HG03196 (cell line): Measurements from ENCODE around the gene ZDHHC17.
A peak's percentile ranks its signal among the peaks of the same experiment; 100 is the strongest.
"Not testable (repeated sequence)": the region's sequence is repeated elsewhere in the genome, so short reads cannot be mapped to it uniquely, and the experiment has no call there.

ENCODE experiments used
- ATAC-seq: cut with Tn5 transposase; IDR thresholded peaks from one replicate; pipeline ENCODE4 v1.9.1; 2021; ENCODE audit not compliant: unreplicated experiment

Gene ZDHHC17

GRCh38 chr12:76765598-76765997, 1.7 kb downstream of the ZDHHC17 start:
- ATAC-seq = no peak

- ATAC-seq = no peak
Observed at GRCh38 chr12:76766161-76766560, 2.2 kb downstream of the ZDHHC17 start.

- ATAC-seq = no peak
Observed at GRCh38 chr12:76768576-76768975, 4.7 kb downstream of the ZDHHC17 start.

GRCh38 chr12:76777765-76778216, 13.9 kb downstream of the ZDHHC17 start:
- peak; percentile 99 for ATAC-seq

- no peak for ATAC-seq
Observed at GRCh38 chr12:76778364-76778763, 14.4 kb downstream of the ZDHHC17 start.

GRCh38 chr12:76779310-76779709, 15.4 kb downstream of the ZDHHC17 start:
- ATAC-seq = not testable (repeated sequence)

GRCh38 chr12:76781321-76781720, 17.4 kb downstream of the ZDHHC17 start:
- no peak for ATAC-seq

- no peak for ATAC-seq
Observed at GRCh38 chr12:76782526-76782925, 18.6 kb downstream of the ZDHHC17 start.

GRCh38 chr12:76784600-76785051, 20.7 kb downstream of the ZDHHC17 start:
- ATAC-seq = no peak

GRCh38 chr12:76785407-76785806, 21.5 kb downstream of the ZDHHC17 start:
- no peak for ATAC-seq

GRCh38 chr12:76786986-76787385, 23.1 kb downstream of the ZDHHC17 start:
- ATAC-seq = no peak

GRCh38 chr12:76787689-76788088, 23.8 kb downstream of the ZDHHC17 start:
- ATAC-seq = no peak

- ATAC-seq = no peak
Observed at GRCh38 chr12:76789335-76790050, 25.6 kb downstream of the ZDHHC17 start.

GRCh38 chr12:76790564-76791552, 26.9 kb downstream of the ZDHHC17 start:
- no peak for ATAC-seq

- no peak for ATAC-seq
Observed at GRCh38 chr12:76792828-76793227, 28.9 kb downstream of the ZDHHC17 start.

GRCh38 chr12:76798864-76799263, 34.9 kb downstream of the ZDHHC17 start:
- ATAC-seq = no peak

- ATAC-seq = no peak
Observed at GRCh38 chr12:76799362-76799761, 35.4 kb downstream of the ZDHHC17 start.

GRCh38 chr12:76802060-76802459, 38.1 kb downstream of the ZDHHC17 start:
- no peak for ATAC-seq

GRCh38 chr12:76804435-76804976, 40.6 kb downstream of the ZDHHC17 start:
- ATAC-seq = no peak

- no peak for ATAC-seq
Observed at GRCh38 chr12:76810671-76811419, 46.9 kb downstream of the ZDHHC17 start.

- no peak for ATAC-seq
Observed at GRCh38 chr12:76811976-76812375, 48.1 kb downstream of the ZDHHC17 start.
